CD4-positive, alpha-beta T cell (primary cell): Measurements from ENCODE around the gene DEPDC5. TPM values are rescaled to one million over a fixed set of nuclear protein-coding genes. Genes with fewer than 3 reads are reported as not detected.

Source experiments
- ATAC-seq: fragments of 200-7000 bp; cut with Tn5 transposase; one replicate; pipeline ENCODE4 v1.10.0; 2022; ENCODE audit warnings: mild to moderate bottlenecking; ENCODE audit not compliant: poor library complexity
- CTCF ChIA-PET: fragments of 350-600 bp; sonication (Branson Sonifier 250); formaldehyde crosslinking; loops from one replicate; lab custom pipeline; 2021; ENCODE audit warnings: antibody characterized with exemption, inconsistent platforms; lab: Charles Lee
- POLR2A ChIA-PET: fragments of 350-600 bp; sonication (Branson Sonifier 250); formaldehyde crosslinking; loops from one replicate; lab custom pipeline; 2021; ENCODE audit warnings: antibody characterized with exemption, inconsistent platforms; lab: Charles Lee
- DNase-seq, 14 experiments: peaks; one replicate each; pipeline ENCODE4 v3.0.0-alpha.2; 2013 to 2020; ENCODE audit warnings: mixed read lengths in 2 of 14
- H3K27ac ChIP-seq, 2 donors: one replicate each; pipeline versions ENCODE4 v1.5.1 to v1.7.0; 2013; ENCODE audit warnings: low read length in 2 of 2, low read depth in 1 of 2, mild to moderate bottlenecking in 1 of 2
- H3K27me3 ChIP-seq, 2 experiments: 1 replicate in 1 of 2; 2 replicates in 1 of 2; pipeline versions ENCODE4 v1.6.1 to v1.7.0; 2013; ENCODE audit warnings: low read length in 2 of 2, control low read depth in 1 of 2, mild to moderate bottlenecking in 1 of 2, moderate library complexity in 1 of 2; ENCODE audit not compliant: insufficient read depth in 2 of 2, control insufficient read depth in 1 of 2
- H3K36me3 ChIP-seq: one replicate; pipeline ENCODE4 v1.6.1; 2013; ENCODE audit warnings: low read length, control low read depth; ENCODE audit not compliant: insufficient read depth
- H3K4me1 ChIP-seq: one replicate; pipeline ENCODE4 v1.6.1; 2013; ENCODE audit warnings: low read length, control low read depth; ENCODE audit not compliant: insufficient read depth
- H3K4me3 ChIP-seq: one replicate; pipeline ENCODE4 v1.5.1; 2013; ENCODE audit warnings: mild to moderate bottlenecking, low read length, moderate library complexity
- H3K9me3 ChIP-seq, 2 experiments: 1 replicate in 1 of 2; 2 replicates in 1 of 2; pipeline versions ENCODE4 v1.6.1 to v1.7.0; 2013; ENCODE audit warnings: low read length in 2 of 2, mild to moderate bottlenecking in 2 of 2, control low read depth in 1 of 2, moderate library complexity in 1 of 2; ENCODE audit not compliant: control insufficient read depth in 1 of 2, insufficient read depth in 1 of 2
- H3K27ac Mint-ChIP-seq: one replicate; pipeline ENCODE4 v1.8.0; 2020; ENCODE audit warnings: mixed read lengths
- H3K27me3 Mint-ChIP-seq: one replicate; pipeline ENCODE4 v1.8.0; 2021; ENCODE audit warnings: mixed read lengths
- H3K36me3 Mint-ChIP-seq: one replicate; pipeline ENCODE4 v1.8.0; 2021; ENCODE audit warnings: low read depth, mixed read lengths
- H3K4me1 Mint-ChIP-seq: one replicate; pipeline ENCODE4 v1.8.0; 2021; ENCODE audit warnings: low read depth, mixed read lengths
- H3K4me3 Mint-ChIP-seq: one replicate; pipeline ENCODE4 v1.8.0; 2020; ENCODE audit warnings: mild to moderate bottlenecking, mixed read lengths
- H3K9me3 Mint-ChIP-seq: one replicate; pipeline ENCODE4 v1.8.0; 2020; ENCODE audit warnings: mixed read lengths
- CTCF ChIP-seq: fragments of 200-600 bp; IDR thresholded peaks from one replicate; pipeline ENCODE4 v1.8.0; 2022; ENCODE audit warnings: antibody characterized with exemption, mild to moderate bottlenecking
- intact Hi-C, 2 experiments: fragments of 100-400 bp; cut with DNase I in 1 of 2; cut with micrococcal nuclease in 1 of 2; formaldehyde crosslinking; loops; one replicate each; pipeline versions ENCODE4 v1.15.1 to v1.9.0; 2023 to 2025; cut with DNase I, micrococcal nuclease
- total RNA-seq, 174 experiments: library from RNA in 2 of 174; stranded (reverse) in 2 of 174; gene quantifications; one replicate each; pipeline ENCODE4 v1.2.3 and lab custom pipeline; 2021 to 2026

Gene DEPDC5
- total RNA-seq, 2 experiments from 2014 or later, result 32.9 to 36.6 TPM

GRCh38 chr22:31950226-31950625, 196.4 kb downstream of the DEPDC5 start:
- no peak overlapping the region for H3K27ac Mint-ChIP-seq
- H3K9me3 Mint-ChIP-seq, result no peaks in the 10 kb centered on the region
- H3K36me3 ChIP-seq, result peaks cover 15% of the 10 kb centered on the region
- no peak overlapping the region for H3K4me3 Mint-ChIP-seq
- H3K4me1 ChIP-seq, result peaks cover 50% of the 10 kb centered on the region
- ChIA-PET POLR2A (interaction anchor here (0.9 to 1.5 kb wide), 2 partner anchors 20 to 288 kb away, joined by 3 to 4 read pairs; partner anchors contain the start of gene PISD), CTCF (interaction anchor here (2.2 kb wide), 1 partner anchor 20 kb away, joined by 16 read pairs; no protein-coding TSS in a partner anchor)
- no peak overlapping the region for H3K27ac ChIP-seq
- H3K36me3 Mint-ChIP-seq, result peaks cover 15% of the 10 kb centered on the region
- H3K27me3 Mint-ChIP-seq, result no peaks in the 10 kb centered on the region
- no peak for DNase-seq
- H3K4me3 ChIP-seq, result no peak overlapping the region
- TF ChIP-seq CTCF, result no peak
- ATAC-seq, result no peak
- no peaks in the 10 kb centered on the region for H3K27me3 ChIP-seq
- H3K9me3 ChIP-seq, result no peaks in the 10 kb centered on the region
- intact Hi-C loops, result no loop called here
- H3K4me1 Mint-ChIP-seq, result peaks cover 48% of the 10 kb centered on the region

- Histone ChIP-seq H3K4me3 (no peak overlapping the region), H3K9me3 (no peaks in the 10 kb centered on the region), H3K27ac (peak overlapping the region in 1 of 2 donors; percentile 11), H3K4me1 (peaks cover 50% of the 10 kb centered on the region), H3K36me3 (peaks cover 15% of the 10 kb centered on the region), H3K27me3 (no peaks in the 10 kb centered on the region)
- H3K4me3 Mint-ChIP-seq, result peak overlapping the region; percentile 26
- H3K4me1 Mint-ChIP-seq, result peaks cover 60% of the 10 kb centered on the region
- H3K9me3 Mint-ChIP-seq, result no peaks in the 10 kb centered on the region
- DNase-seq, result no peak
- ChIA-PET CTCF (interaction anchor here (2.2 kb wide), 1 partner anchor 19 kb away, joined by 16 read pairs; no protein-coding TSS in a partner anchor), POLR2A (interaction anchor here (1.5 kb wide), 1 partner anchor 19 kb away, joined by 3 read pairs; no protein-coding TSS in a partner anchor)
- H3K27me3 Mint-ChIP-seq, result no peaks in the 10 kb centered on the region
- no peak for ATAC-seq
- H3K27ac Mint-ChIP-seq, result peak overlapping the region; percentile 86
- peaks cover 15% of the 10 kb centered on the region for H3K36me3 Mint-ChIP-seq
- no peak for TF ChIP-seq CTCF
- intact Hi-C loops, result no loop called here
These were observed 197.6 kb downstream of the DEPDC5 start for GRCh38 chr22:31951194-31952093.

GRCh38 chr22:31952094-31952401, 198.2 kb downstream of the DEPDC5 start:
- no peak overlapping the region for H3K4me3 ChIP-seq
- Mint-ChIP-seq H3K4me3 (no peak overlapping the region), H3K9me3 (no peaks in the 10 kb centered on the region), H3K4me1 (peaks cover 64% of the 10 kb centered on the region), H3K36me3 (peaks cover 21% of the 10 kb centered on the region), H3K27me3 (no peaks in the 10 kb centered on the region), H3K27ac (peak overlapping the region; percentile 86)
- ATAC-seq (no peak), DNase-seq (no peak)
- H3K4me1 ChIP-seq, result peaks cover 54% of the 10 kb centered on the region
- no peaks in the 10 kb centered on the region for H3K9me3 ChIP-seq
- TF ChIP-seq CTCF, result no peak
- H3K27ac ChIP-seq, result peak overlapping the region in 1 of 2 donors; percentile 11
- POLR2A ChIA-PET, result no interaction called here
- intact Hi-C loops, result no loop called here
- peaks cover 21% of the 10 kb centered on the region for H3K36me3 ChIP-seq
- H3K27me3 ChIP-seq, result no peaks in the 10 kb centered on the region
- CTCF ChIA-PET, result interaction anchor here (1.5 kb wide), 1 partner anchor 18 kb away, joined by 6 read pairs; no protein-coding TSS in a partner anchor
